Measurements from ENCODE around the gene PPM1A.

- no peak for TF ChIP-seq ZNF18 (tag by site-specific recombination; IDR thresholded peaks at IDR 0.05)
- TF ChIP-seq ZNF350 (tag by site-specific recombination; IDR thresholded peaks at IDR 0.05), result no peak
- TF ChIP-seq CTCF (tag by site-specific recombination; IDR thresholded peaks at IDR 0.05), result no peak
- TF ChIP-seq GLIS2 (tag by site-specific recombination; IDR thresholded peaks at IDR 0.05), result no peak
- TF ChIP-seq ZNF121 (tag by site-specific recombination; IDR thresholded peaks at IDR 0.05), result no peak
- TF ChIP-seq ZNF132 (tag by site-specific recombination; IDR thresholded peaks at IDR 0.05; ENCODE audit: borderline replicate concordance), result no peak
- no peak for TF ChIP-seq ZNF747 (tag by site-specific recombination; IDR thresholded peaks at IDR 0.05)
- TF ChIP-seq KLF16 (tag by site-specific recombination; IDR thresholded peaks at IDR 0.05), result no peak
- TF ChIP-seq SP7 (tag by site-specific recombination; IDR thresholded peaks at IDR 0.05), result no peak
- no peak for TF ChIP-seq ZNF335 (tag by site-specific recombination; conservative IDR thresholded peaks at IDR 0.05)
- no peak for TF ChIP-seq BCL11B (tag by site-specific recombination; IDR thresholded peaks at IDR 0.05; ENCODE audit: low read depth)
- TF ChIP-seq ZNF701 (tag by site-specific recombination; IDR thresholded peaks at IDR 0.05), result no peak
These were observed 35.0 kb upstream of the PPM1A start for GRCh38 chr14:60214003-60214402.

Data from HEK293 (cell line).